Thoracic aorta (tissue), 2 donors: ENCODE data around the gene ISX. TPM values are rescaled to one million over a fixed set of nuclear protein-coding genes. Genes with fewer than 3 reads are reported as not detected.
"Not testable (repeated sequence)": the region's sequence is repeated elsewhere in the genome, so short reads cannot be mapped to it uniquely, and the experiment has no call there.

ENCODE experiments used
- ATAC-seq: fragments of 150-250 bp; one replicate; pipeline ENCODE4 v1.8.0; 2017; ENCODE audit warnings: low read depth; ENCODE audit not compliant: insufficient number of reproducible peaks, low FRiP score
- DNase-seq: peaks from one replicate; pipeline ENCODE4 v3.0.0-alpha.2; 2020; ENCODE audit warnings: low spot score
- H3K27ac ChIP-seq, 2 donors: fragments of 200-600 bp; sonication (generic); 1 replicate in 1 of 2; 2 replicates in 1 of 2; pipeline ENCODE4 v1.5.1; 2016; ENCODE audit warnings: mild to moderate bottlenecking in 2 of 2, moderate library complexity in 2 of 2
- H3K27me3 ChIP-seq: fragments of 200-600 bp; sonication (generic); replicated peaks from 2 replicates; pipeline ENCODE4 v1.6.0; 2016; ENCODE audit warnings: mild to moderate bottlenecking; ENCODE audit not compliant: insufficient read depth
- H3K36me3 ChIP-seq: fragments of 200-600 bp; sonication (generic); one replicate; pipeline ENCODE4 v1.5.1; 2016
- H3K4me1 ChIP-seq, 2 donors: fragments of 200-600 bp; sonication (generic); 1 replicate in 1 of 2; 2 replicates in 1 of 2; pipeline versions ENCODE4 v1.5.1 to v1.6.0; 2016; ENCODE audit warnings: low read depth in 2 of 2, mild to moderate bottlenecking in 1 of 2; ENCODE audit not compliant: control insufficient read depth in 1 of 2
- H3K4me3 ChIP-seq: fragments of 200-600 bp; sonication (generic); 2 replicates; pipeline ENCODE4 v1.5.1; 2016; ENCODE audit warnings: mild to moderate bottlenecking
- H3K9me3 ChIP-seq: fragments of 200-600 bp; sonication (generic); 2 replicates; pipeline ENCODE4 v1.5.1; 2016
- total RNA-seq, 2 donors: library from RNA; depleted of rRNA; stranded (reverse); fragments of >200 nt; gene quantifications; one replicate each; pipeline versions ENCODE4 v1.1.0 to v1.2.3, GENCODE V29; 2016
- TF ChIP-seq, protein P1 (sequence below): fragments of 200-600 bp; sonication (generic); IDR thresholded peaks from one replicate; pipeline ENCODE4 v1.5.1; 2019; ENCODE audit warnings: antibody characterized with exemption

ISX gene
- total RNA-seq, 2 donors from 2014 or later = not detected

DNA sequence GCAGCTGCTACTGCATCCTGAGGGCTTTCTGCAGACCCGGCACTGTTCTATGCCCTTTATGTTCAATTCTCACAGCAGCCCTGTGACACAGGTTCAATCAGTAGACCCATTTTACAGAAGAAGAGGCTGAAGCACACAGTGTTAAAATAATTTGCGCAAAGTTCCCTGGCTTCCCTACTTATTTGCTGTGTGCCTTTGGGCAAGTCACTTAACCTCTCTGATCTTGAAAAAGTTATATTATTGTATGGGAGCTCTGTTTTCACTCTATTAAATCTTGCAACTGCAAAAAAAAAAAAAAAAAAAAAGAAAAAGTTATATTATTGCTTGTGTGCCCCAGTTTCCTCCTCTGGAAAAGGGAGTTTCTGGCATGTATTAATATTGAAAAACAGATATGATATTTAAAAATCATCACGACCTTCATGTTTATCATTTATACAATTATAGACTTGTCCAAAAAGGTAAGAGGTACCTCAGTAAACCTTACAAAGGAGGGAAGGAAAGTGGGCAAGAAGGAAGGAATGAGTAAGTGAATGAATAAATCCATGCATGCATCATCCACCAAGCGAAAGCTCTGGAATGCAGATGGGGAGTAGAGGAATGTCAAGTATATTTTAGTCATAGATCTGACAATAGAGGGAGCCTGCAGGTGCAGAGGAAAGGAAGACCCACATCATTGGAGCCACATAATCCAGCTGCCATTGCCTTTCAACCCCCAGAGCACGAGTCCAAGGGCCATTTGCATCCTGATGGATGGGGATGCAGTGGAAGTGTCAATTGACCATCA is 21.2 kb upstream of the ISX start:
- ATAC-seq (no peak), DNase-seq (no peak)
- TF ChIP-seq, protein P1, sequence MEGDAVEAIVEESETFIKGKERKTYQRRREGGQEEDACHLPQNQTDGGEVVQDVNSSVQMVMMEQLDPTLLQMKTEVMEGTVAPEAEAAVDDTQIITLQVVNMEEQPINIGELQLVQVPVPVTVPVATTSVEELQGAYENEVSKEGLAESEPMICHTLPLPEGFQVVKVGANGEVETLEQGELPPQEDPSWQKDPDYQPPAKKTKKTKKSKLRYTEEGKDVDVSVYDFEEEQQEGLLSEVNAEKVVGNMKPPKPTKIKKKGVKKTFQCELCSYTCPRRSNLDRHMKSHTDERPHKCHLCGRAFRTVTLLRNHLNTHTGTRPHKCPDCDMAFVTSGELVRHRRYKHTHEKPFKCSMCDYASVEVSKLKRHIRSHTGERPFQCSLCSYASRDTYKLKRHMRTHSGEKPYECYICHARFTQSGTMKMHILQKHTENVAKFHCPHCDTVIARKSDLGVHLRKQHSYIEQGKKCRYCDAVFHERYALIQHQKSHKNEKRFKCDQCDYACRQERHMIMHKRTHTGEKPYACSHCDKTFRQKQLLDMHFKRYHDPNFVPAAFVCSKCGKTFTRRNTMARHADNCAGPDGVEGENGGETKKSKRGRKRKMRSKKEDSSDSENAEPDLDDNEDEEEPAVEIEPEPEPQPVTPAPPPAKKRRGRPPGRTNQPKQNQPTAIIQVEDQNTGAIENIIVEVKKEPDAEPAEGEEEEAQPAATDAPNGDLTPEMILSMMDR = no peak
- no peak overlapping the region for H3K27ac ChIP-seq
- H3K4me3 ChIP-seq = no peak overlapping the region
- H3K36me3 ChIP-seq = no peaks in the 10 kb centered on the region
- H3K27me3 ChIP-seq = no peaks in the 10 kb centered on the region
- no peaks in the 10 kb centered on the region for H3K9me3 ChIP-seq
- no peaks in the 10 kb centered on the region for H3K4me1 ChIP-seq

DNA sequence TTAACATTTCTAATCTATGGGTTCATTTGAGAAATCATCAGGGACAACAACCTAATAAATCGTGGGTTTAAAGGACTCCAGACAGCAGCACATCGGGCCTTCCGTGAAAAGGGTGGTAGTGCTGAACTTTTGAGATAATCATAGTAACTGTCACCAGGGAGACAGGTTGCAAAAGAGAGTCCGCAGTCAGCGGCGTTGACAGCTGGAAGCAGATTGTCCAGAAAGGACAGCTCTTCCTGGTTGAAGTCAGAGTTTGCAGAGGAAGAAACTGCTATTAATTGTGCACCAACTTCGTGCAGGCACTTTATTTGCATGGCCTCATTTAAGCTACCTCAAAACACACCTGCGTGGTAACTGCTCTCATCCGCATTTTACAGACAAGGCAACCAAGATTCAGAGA is 20.5 kb upstream of the ISX start:
- Histone ChIP-seq H3K27ac (no peak overlapping the region), H3K36me3 (no peaks in the 10 kb centered on the region), H3K27me3 (no peaks in the 10 kb centered on the region), H3K4me3 (no peak overlapping the region), H3K9me3 (no peaks in the 10 kb centered on the region), H3K4me1 (no peaks in the 10 kb centered on the region)
- DNase-seq = no peak
- ATAC-seq = no peak
- TF ChIP-seq, protein P1 = no peak

DNA sequence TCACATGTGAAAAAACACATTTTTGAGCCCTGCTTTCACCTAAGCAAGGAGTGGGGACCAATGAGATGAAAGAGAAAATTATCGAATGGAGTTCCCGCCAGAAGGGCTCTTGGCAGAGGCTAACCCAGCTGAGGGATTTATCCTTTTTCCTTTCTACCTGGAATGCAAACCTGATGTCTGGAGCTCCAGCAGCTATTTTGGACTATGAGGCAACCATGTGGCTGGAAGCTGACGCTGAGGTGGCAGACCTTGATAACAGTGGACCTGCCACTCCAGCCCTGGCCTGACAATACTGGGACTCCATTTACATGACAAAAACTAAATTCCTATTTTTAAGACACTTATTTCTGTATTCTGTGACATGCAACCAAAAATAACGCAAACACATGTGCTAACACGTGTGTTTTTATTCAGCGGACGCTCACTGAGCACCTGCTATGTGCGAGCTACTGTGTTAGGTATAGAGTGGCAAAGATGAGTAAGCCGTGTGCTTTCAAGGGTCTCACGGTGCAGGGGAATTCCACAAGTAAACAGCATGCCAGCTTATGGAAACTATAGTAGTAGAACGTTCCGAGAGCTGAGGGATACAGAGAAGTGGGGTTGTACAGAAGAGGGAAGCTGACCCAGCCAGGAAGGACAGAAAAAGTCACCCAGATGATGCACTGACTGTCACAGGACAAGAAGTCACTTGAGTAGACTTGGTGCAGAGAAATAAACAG is 19.1 kb upstream of the ISX start:
- H3K27ac ChIP-seq = no peak overlapping the region
- ATAC-seq (no peak), DNase-seq (no peak)
- no peaks in the 10 kb centered on the region for H3K9me3 ChIP-seq
- TF ChIP-seq, protein P1 = no peak
- no peaks in the 10 kb centered on the region for H3K36me3 ChIP-seq
- H3K4me1 ChIP-seq = no peaks in the 10 kb centered on the region
- no peaks in the 10 kb centered on the region for H3K27me3 ChIP-seq
- H3K4me3 ChIP-seq = no peak overlapping the region

DNA sequence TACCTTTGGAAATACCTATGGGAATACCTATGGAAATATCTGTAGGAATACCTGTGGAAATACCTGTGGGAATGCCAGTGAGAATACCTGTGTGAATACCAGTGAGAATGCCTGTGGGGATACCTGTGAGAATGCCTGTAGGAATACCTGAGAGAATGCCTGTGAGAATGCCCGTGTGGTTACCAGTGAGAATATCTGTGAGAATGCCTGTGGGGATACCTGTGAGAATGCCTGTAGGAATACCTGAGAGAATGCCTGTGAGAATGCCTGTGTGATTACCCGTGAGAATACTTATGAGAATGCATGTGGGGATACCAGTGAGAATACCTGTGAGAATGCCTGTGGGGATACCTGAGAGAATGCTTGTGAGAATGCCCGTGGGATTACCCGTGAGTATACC is 15.9 kb upstream of the ISX start:
- H3K4me3 ChIP-seq, DNase-seq, H3K36me3 ChIP-seq, H3K9me3 ChIP-seq, H3K27me3 ChIP-seq, ATAC-seq, H3K4me1 ChIP-seq, H3K27ac ChIP-seq: not testable (repeated sequence)

DNA sequence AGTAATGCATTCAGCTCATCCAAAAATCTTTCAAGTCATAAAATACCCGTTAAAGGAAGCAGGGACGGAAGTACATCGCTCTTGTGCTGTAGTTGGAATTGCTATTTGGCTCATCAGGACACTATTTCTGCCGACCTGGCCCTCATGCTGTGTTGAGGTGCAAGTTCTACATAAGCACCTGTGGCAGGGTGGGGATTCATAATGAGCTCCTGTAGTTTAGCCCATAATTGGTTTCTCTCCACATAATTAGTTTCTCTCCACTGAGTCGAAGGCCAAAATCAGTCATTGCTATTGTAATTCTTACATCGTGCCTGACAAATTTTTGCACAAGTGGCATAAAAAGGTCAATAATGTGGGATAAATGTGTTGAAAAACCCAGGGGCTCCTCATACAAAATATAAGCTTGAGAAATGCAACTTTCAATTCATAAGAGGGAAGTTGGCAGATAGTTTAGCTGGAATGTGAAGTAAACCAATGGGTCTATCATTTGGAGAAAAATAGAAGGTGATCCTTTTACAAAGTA is 14.9 kb upstream of the ISX start:
- ATAC-seq = no peak
- no peaks in the 10 kb centered on the region for H3K4me1 ChIP-seq
- no peaks in the 10 kb centered on the region for H3K36me3 ChIP-seq
- H3K27me3 ChIP-seq = no peaks in the 10 kb centered on the region
- TF ChIP-seq, protein P1 = no peak
- no peak for DNase-seq
- H3K9me3 ChIP-seq = no peaks in the 10 kb centered on the region
- H3K27ac ChIP-seq = no peak overlapping the region
- H3K4me3 ChIP-seq = no peak overlapping the region
